H1 (cell line): ENCODE measurements around the gene CDH19. TPM values are rescaled to one million over a fixed set of nuclear protein-coding genes. Genes with fewer than 3 reads are reported as not detected.

Source experiments
- CTCF ChIA-PET: fragments of 300-600 bp; sonication (Branson Sonifier 250); formaldehyde crosslinking; loops from one replicate; lab custom pipeline; 2021; ENCODE audit not compliant: partially characterized antibody; lab: Charles Lee
- POLR2A ChIA-PET: fragments of 300-600 bp; sonication (Branson Sonifier 250); formaldehyde crosslinking; loops from one replicate; lab custom pipeline; 2021; ENCODE audit warnings: inconsistent platforms; ENCODE audit not compliant: partially characterized antibody; lab: Charles Lee
- DNase-seq, 2 experiments: peaks; one replicate each; pipeline versions ENCODE4 v3.0.0 to v3.0.0-alpha.2; 2010 to 2022; ENCODE audit warnings: low spot score in 2 of 2, low read depth in 1 of 2, mixed read lengths in 1 of 2
- FAIRE-seq: peaks from 2 replicates; lab custom pipeline; 2011; peaks lifted over from hg19 to GRCh38; lab: Jason Lieb, UNC
- H2AFZ ChIP-seq: 2 replicates; pipeline ENCODE4 v1.8.1; 2012; ENCODE audit warnings: low read length, inconsistent platforms
- H2AK5ac ChIP-seq: 2 replicates; pipeline ENCODE4 v1.6.1; 2013; ENCODE audit warnings: low read depth, low read length
- H2BK120ac ChIP-seq: replicated peaks from 2 replicates; pipeline ENCODE3; 2013; ENCODE audit warnings: low read depth, low read length, inconsistent platforms
- H2BK12ac ChIP-seq: 2 replicates; pipeline ENCODE4 v1.6.1; 2013; ENCODE audit warnings: low read depth, low read length
- H2BK15ac ChIP-seq: 2 replicates; pipeline ENCODE4 v1.6.1; 2013; ENCODE audit warnings: low read length
- H2BK20ac ChIP-seq: 2 replicates; pipeline ENCODE4 v1.6.1; 2013; ENCODE audit warnings: low read length
- H2BK5ac ChIP-seq: 2 replicates; pipeline ENCODE4 v1.6.1; 2013; ENCODE audit warnings: low read depth, low read length
- H3K14ac ChIP-seq: 2 replicates; pipeline ENCODE4 v1.6.1; 2013; ENCODE audit warnings: inconsistent platforms; ENCODE audit not compliant: insufficient read length
- H3K18ac ChIP-seq: 2 replicates; pipeline ENCODE4 v1.6.1; 2013; ENCODE audit warnings: low read length; ENCODE audit errors: extremely low read depth
- H3K23ac ChIP-seq: 2 replicates; pipeline ENCODE4 v1.6.1; 2013; ENCODE audit warnings: inconsistent platforms; ENCODE audit not compliant: insufficient read length
- H3K23me2 ChIP-seq: 2 replicates; pipeline ENCODE4 v1.6.1; 2013; ENCODE audit warnings: low read depth, low read length
- H3K27ac ChIP-seq: 2 replicates; pipeline ENCODE4 v1.6.1; 2011; ENCODE audit warnings: low read depth, low read length, inconsistent platforms
- H3K27me3 ChIP-seq, 4 experiments: replicated peaks in 1 of 4; 1 replicate in 1 of 4; 2 replicates in 3 of 4; pipeline versions ENCODE4 v1.6.1 to v1.8.1; 2011 to 2013; ENCODE audit warnings: low read length in 3 of 4, mild to moderate bottlenecking in 3 of 4, inconsistent platforms in 2 of 4, mixed read lengths in 2 of 4, moderate library complexity in 1 of 4; ENCODE audit not compliant: control insufficient read depth in 3 of 4, insufficient read depth in 3 of 4; ENCODE audit errors: extremely low read depth in 1 of 4
- H3K36me3 ChIP-seq, 4 experiments: 2 replicates each; pipeline versions ENCODE4 v1.6.1 to v1.8.1; 2011 to 2013; ENCODE audit warnings: mild to moderate bottlenecking in 4 of 4, low read length in 3 of 4, moderate library complexity in 2 of 4, control low read depth in 1 of 4, inconsistent platforms in 1 of 4; ENCODE audit not compliant: insufficient read depth in 4 of 4, control insufficient read depth in 2 of 4
- H3K4ac ChIP-seq: replicated peaks from 2 replicates; pipeline ENCODE3; 2013; ENCODE audit warnings: low read length, low read depth, mixed read lengths, inconsistent platforms; ENCODE audit not compliant: insufficient read length
- H3K4me1 ChIP-seq, 4 experiments: replicated peaks in 1 of 4; 1 replicate in 1 of 4; 2 replicates in 3 of 4; pipeline versions ENCODE4 v1.6.1 to v1.8.1; 2011 to 2013; ENCODE audit warnings: low read length in 3 of 4, inconsistent platforms in 2 of 4, mixed read lengths in 1 of 4; ENCODE audit not compliant: insufficient read depth in 4 of 4, control insufficient read depth in 3 of 4
- H3K4me2 ChIP-seq, 2 experiments: 2 replicates each; pipeline versions ENCODE4 v1.6.1 to v1.8.1; 2011 to 2013; ENCODE audit warnings: low read depth in 2 of 2, low read length in 2 of 2, control low read depth in 1 of 2, inconsistent platforms in 1 of 2, mild to moderate bottlenecking in 1 of 2; ENCODE audit not compliant: insufficient read depth in 1 of 2
- H3K4me3 ChIP-seq, 4 experiments: fragments of 200-600, 300-600 bp in 1 of 4; sonication (generic), shearing (Covaris generic), sonication (Bioruptor Twin) in 1 of 4; 2 replicates each; pipeline versions ENCODE4 v1.5.1 to v1.8.1; 2011 to 2016; ENCODE audit warnings: low read length in 4 of 4, low read depth in 3 of 4, control low read depth in 2 of 4, inconsistent platforms in 2 of 4, mild to moderate bottlenecking in 2 of 4, mixed read lengths in 1 of 4, moderate library complexity in 1 of 4; ENCODE audit not compliant: insufficient read depth in 2 of 4; ENCODE audit errors: extremely low read depth in 1 of 4
- H3K56ac ChIP-seq: replicated peaks from 2 replicates; pipeline ENCODE3; 2013; ENCODE audit warnings: low read depth, mild to moderate bottlenecking, mixed read lengths, low read length, inconsistent platforms; ENCODE audit not compliant: insufficient read length
- H3K79me1 ChIP-seq: 2 replicates; pipeline ENCODE4 v1.6.1; 2013; ENCODE audit warnings: low read depth, low read length, control low read depth
- H3K79me2 ChIP-seq, 2 experiments: 2 replicates each; pipeline versions ENCODE4 v1.6.1 to v1.8.1; 2012 to 2013; ENCODE audit warnings: low read length in 2 of 2, mild to moderate bottlenecking in 2 of 2, inconsistent platforms in 1 of 2; ENCODE audit not compliant: insufficient read depth in 2 of 2, control insufficient read depth in 1 of 2
- H3K9ac ChIP-seq, 4 experiments: replicated peaks in 1 of 4; 1 replicate in 1 of 4; 2 replicates in 3 of 4; pipeline versions ENCODE4 v1.6.1 to v1.8.1; 2011 to 2013; ENCODE audit warnings: low read depth in 3 of 4, low read length in 3 of 4, control low read depth in 2 of 4, mild to moderate bottlenecking in 2 of 4, moderate library complexity in 2 of 4, inconsistent platforms in 1 of 4; ENCODE audit errors: extremely low read depth in 1 of 4
- H3K9me3 ChIP-seq, 2 experiments: 2 replicates each; pipeline versions ENCODE4 v1.6.1 to v1.8.1; 2012 to 2013; ENCODE audit warnings: mild to moderate bottlenecking in 2 of 2, moderate library complexity in 2 of 2, control low read depth in 1 of 2, inconsistent platforms in 1 of 2, low read depth in 1 of 2, low read length in 1 of 2, mixed read lengths in 1 of 2; ENCODE audit not compliant: insufficient read depth in 2 of 2
- H4K20me1 ChIP-seq, 2 experiments: replicated peaks in 1 of 2; 2 replicates each; pipeline versions ENCODE3 to v1.8.1; 2011 to 2013; ENCODE audit warnings: inconsistent platforms in 2 of 2, low read length in 2 of 2, mild to moderate bottlenecking in 1 of 2; ENCODE audit not compliant: insufficient read depth in 2 of 2, control insufficient read depth in 1 of 2
- H4K5ac ChIP-seq: 2 replicates; pipeline ENCODE4 v1.6.1; 2013; ENCODE audit warnings: low read length, low read depth, mixed read lengths, inconsistent platforms; ENCODE audit not compliant: insufficient read length
- H4K8ac ChIP-seq: 2 replicates; pipeline ENCODE4 v1.8.0; 2013; ENCODE audit warnings: mild to moderate bottlenecking, moderate library complexity, low read length, inconsistent platforms; ENCODE audit not compliant: insufficient read depth; ENCODE audit errors: extremely low read depth
- H4K91ac ChIP-seq: replicated peaks from 2 replicates; pipeline ENCODE3; 2013; ENCODE audit warnings: low read length, mixed read lengths, inconsistent platforms; ENCODE audit not compliant: insufficient read length
- FOSL1 ChIP-seq: IDR thresholded peaks from 2 replicates; pipeline ENCODE4 v1.6.1; 2011; ENCODE audit warnings: mild to moderate bottlenecking, low read depth, low read length, moderate library complexity; ENCODE audit not compliant: insufficient read depth
- TAF1 ChIP-seq: IDR thresholded peaks from 2 replicates; pipeline ENCODE4 v1.6.1; 2011; ENCODE audit warnings: mild to moderate bottlenecking, low read depth, low read length
- ZNF274 ChIP-seq: IDR thresholded peaks from 2 replicates; pipeline ENCODE4 v1.7.0; 2012; ENCODE audit warnings: low read length, borderline replicate concordance; ENCODE audit errors: extremely low read depth
- WGBS, 2 experiments: shearing (Covaris generic) in 1 of 2; methylation state at CpG; one replicate each; pipeline versions ENCODE4 v1.1.6 to v1.1.7; 2013 to 2015; ENCODE audit warnings: low lambda C conversion rate in 2 of 2, mixed read lengths in 2 of 2, inconsistent platforms in 1 of 2, low coverage in 1 of 2, missing lambda C conversion rate in 1 of 2; ENCODE audit not compliant: insufficient replicate concordance in 2 of 2, insufficient coverage in 1 of 2, insufficient read length in 1 of 2; ENCODE audit errors: extremely low coverage in 1 of 2, missing lambda C conversion rate in 1 of 2; 5-methylcytosine and 5-hydroxymethylcytosine counted together
- polyA plus RNA-seq, 7 experiments: library from polyadenylated mRNA; depleted of rRNA in 3 of 7; stranded (reverse) in 5 of 7; unstranded in 2 of 7; fragments of >200 nt in 5 of 7; fragments of 200-250 nt in 2 of 7; gene quantifications; 1 replicate in 5 of 7; 2 replicates in 1 of 7; 4 replicates in 1 of 7; pipeline versions ENCODE4 v1.2.1 to v1.2.3, GENCODE V29; 2011 to 2013; ENCODE audit warnings: missing spikeins in 2 of 7, mixed read lengths in 2 of 7
- total RNA-seq: library from RNA; stranded (reverse); fragmentation: NEBNext Ultra II Directional; extraction: Animal tissue kit (Norgen Biotek cat#: 25700); gene quantifications from 2 replicates; pipeline ENCODE4 v1.2.1, GENCODE V29; 2021

Gene CDH19
- total and polyA plus RNA-seq, 2 of the 8 experiments (the other 6 are each of a cell fraction or from before 2014, with no cell fraction given), result not detected

GRCh38 chr18:66562279-66562678 lies 41.6 kb downstream of the CDH19 start:
- Histone ChIP-seq H3K9ac (no peak overlapping the region), H3K4ac (no peak overlapping the region), H2AFZ (no peak overlapping the region), H2BK15ac (no peak overlapping the region), H3K27me3 (no peaks in the 10 kb centered on the region), H2AK5ac (no peak overlapping the region), H2BK12ac (no peak overlapping the region), H4K5ac (no peak overlapping the region), H3K36me3 (no peaks in the 10 kb centered on the region), H3K56ac (no peak overlapping the region), H2BK5ac (no peak overlapping the region), H3K23me2 (no peaks in the 10 kb centered on the region; the same call in 1 of the 2 replicates), H3K9me3 (no peaks in the 10 kb centered on the region), H3K23ac (no peak overlapping the region), H3K18ac (no peak overlapping the region), H3K4me3 (no peak overlapping the region), H3K4me1 (no peaks in the 10 kb centered on the region), H4K8ac (no peak overlapping the region), H4K20me1 (no peaks in the 10 kb centered on the region), H3K4me2 (no peak overlapping the region), H3K79me1 (no peaks in the 10 kb centered on the region), H3K79me2 (no peaks in the 10 kb centered on the region), H3K27ac (no peak overlapping the region), H4K91ac (no peak overlapping the region), H2BK20ac (no peak overlapping the region), H2BK120ac (no peak overlapping the region), H3K14ac (no peak overlapping the region)
- WGBS, 2 experiments, result 78% methylated on average over 6 of the region's 6 CpGs; no CpG with 5 or more reads in 1 of the 2 experiments
- TF ChIP-seq ZNF274, result no peak
- TF ChIP-seq FOSL1, result no peak
- no peak for TF ChIP-seq TAF1
- POLR2A ChIA-PET, result no interaction called here
- no peak for DNase-seq
- FAIRE-seq, result no peak
- CTCF ChIA-PET, result interaction anchor here (1.5 to 2.9 kb wide), 2 partner anchors 25 to 54 kb away, joined by 4 to 15 read pairs; no protein-coding TSS in a partner anchor
